Mesenchymal stem cell (in vitro differentiated cells and primary cell): ENCODE measurements around the gene SLC9A4.
"Not testable (repeated sequence)": the region's sequence is repeated elsewhere in the genome, so short reads cannot be mapped to it uniquely, and the experiment has no call there.

Experiments used
- DNase-seq: peaks from one replicate; pipeline ENCODE4 v3.0.0-alpha.2; 2013
- H2AFZ ChIP-seq: one replicate; pipeline ENCODE4 v1.6.1; 2013; ENCODE audit warnings: low read depth, mild to moderate bottlenecking, control low read depth, inconsistent platforms, low read length, moderate library complexity
- H2AK5ac ChIP-seq: 2 replicates; pipeline ENCODE4 v1.6.1; 2013; ENCODE audit warnings: low read length, moderate library complexity, mild to moderate bottlenecking, inconsistent platforms; ENCODE audit not compliant: severe bottlenecking
- H2BK120ac ChIP-seq: one replicate; pipeline ENCODE4 v1.6.1; 2013; ENCODE audit warnings: low read depth, mild to moderate bottlenecking, inconsistent platforms, low read length, moderate library complexity
- H2BK12ac ChIP-seq, 2 experiments: one replicate each; pipeline ENCODE4 v1.6.1; 2013; ENCODE audit warnings: inconsistent platforms in 2 of 2, low read length in 2 of 2, mild to moderate bottlenecking in 2 of 2, moderate library complexity in 2 of 2, control low read depth in 1 of 2
- H2BK15ac ChIP-seq: one replicate; pipeline ENCODE4 v1.6.1; 2013; ENCODE audit warnings: mild to moderate bottlenecking, low read depth, inconsistent platforms; ENCODE audit not compliant: poor library complexity, severe bottlenecking
- H2BK5ac ChIP-seq: 2 replicates; pipeline ENCODE4 v1.6.1; 2013; ENCODE audit warnings: low read depth, mild to moderate bottlenecking, low read length, control low read depth, inconsistent platforms; ENCODE audit not compliant: poor library complexity, severe bottlenecking
- H3K14ac ChIP-seq, 2 experiments: one replicate each; pipeline ENCODE4 v1.6.1; 2013; ENCODE audit warnings: inconsistent platforms in 2 of 2, low read length in 2 of 2, control low read depth in 1 of 2, mild to moderate bottlenecking in 1 of 2, moderate library complexity in 1 of 2
- H3K18ac ChIP-seq, 2 experiments: one replicate each; pipeline ENCODE4 v1.6.1; 2013; ENCODE audit warnings: inconsistent platforms in 2 of 2, low read length in 2 of 2, control low read depth in 1 of 2, low read depth in 1 of 2, mild to moderate bottlenecking in 1 of 2
- H3K23ac ChIP-seq, 2 experiments: one replicate each; pipeline ENCODE4 v1.6.1; 2013; ENCODE audit warnings: inconsistent platforms in 2 of 2, low read length in 2 of 2, mild to moderate bottlenecking in 2 of 2, moderate library complexity in 2 of 2, control low read depth in 1 of 2
- H3K27ac ChIP-seq: 2 replicates; pipeline ENCODE4 v1.5.1; 2013; ENCODE audit warnings: mild to moderate bottlenecking, moderate library complexity, low read length, control low read depth, inconsistent platforms; ENCODE audit not compliant: poor library complexity, severe bottlenecking
- H3K27me3 ChIP-seq, 2 experiments: 2 replicates each; pipeline versions ENCODE4 v1.6.1 to v1.7.0; 2013; ENCODE audit warnings: low read length in 2 of 2, mild to moderate bottlenecking in 2 of 2, moderate library complexity in 2 of 2, control low read depth in 1 of 2, inconsistent platforms in 1 of 2; ENCODE audit not compliant: control insufficient read depth in 1 of 2, insufficient read depth in 1 of 2
- H3K36me3 ChIP-seq, 2 experiments: 2 replicates each; pipeline versions ENCODE4 v1.6.1 to v1.7.0; 2013; ENCODE audit warnings: low read length in 2 of 2, control low read depth in 1 of 2, inconsistent platforms in 1 of 2, low read depth in 1 of 2, mild to moderate bottlenecking in 1 of 2; ENCODE audit not compliant: insufficient read depth in 2 of 2, control insufficient read depth in 1 of 2
- H3K4ac ChIP-seq, 2 experiments: one replicate each; pipeline ENCODE4 v1.6.1; 2013; ENCODE audit warnings: inconsistent platforms in 2 of 2, low read length in 2 of 2, mild to moderate bottlenecking in 2 of 2, moderate library complexity in 2 of 2, control low read depth in 1 of 2, low read depth in 1 of 2
- H3K4me1 ChIP-seq: 2 replicates; pipeline ENCODE4 v1.6.1; 2013; ENCODE audit warnings: low read depth, low read length, control low read depth; ENCODE audit not compliant: control insufficient read depth, insufficient read depth
- H3K4me2 ChIP-seq: 2 replicates; pipeline ENCODE4 v1.6.1; 2013; ENCODE audit warnings: low read length, mild to moderate bottlenecking, inconsistent platforms; ENCODE audit not compliant: poor library complexity, severe bottlenecking
- H3K4me3 ChIP-seq, 2 experiments: 2 replicates each; pipeline versions ENCODE4 v1.5.1 to v1.7.0; 2013; ENCODE audit warnings: low read length in 2 of 2, mild to moderate bottlenecking in 2 of 2, control low read depth in 1 of 2, low read depth in 1 of 2; ENCODE audit not compliant: insufficient read depth in 1 of 2
- H3K79me1 ChIP-seq: replicated peaks from 2 replicates; pipeline ENCODE4 v1.6.1; 2013; ENCODE audit warnings: mild to moderate bottlenecking, control low read depth, low read length, inconsistent platforms; ENCODE audit not compliant: poor library complexity, severe bottlenecking
- H3K9ac ChIP-seq: 2 replicates; pipeline ENCODE4 v1.7.0; 2013; ENCODE audit warnings: mild to moderate bottlenecking, low read length, moderate library complexity
- H3K9me3 ChIP-seq: 2 replicates; pipeline ENCODE4 v1.7.0; 2013; ENCODE audit warnings: mild to moderate bottlenecking, low read length; ENCODE audit not compliant: control insufficient read depth
- H4K8ac ChIP-seq: one replicate; pipeline ENCODE4 v1.6.1; 2013; ENCODE audit warnings: inconsistent platforms, mild to moderate bottlenecking, low read length, moderate library complexity
- H4K91ac ChIP-seq: one replicate; pipeline ENCODE4 v1.6.1; 2013; ENCODE audit warnings: mild to moderate bottlenecking, low read length, inconsistent platforms
- WGBS: methylation state at CpG from one replicate; pipeline ENCODE4 v1.1.7; 2013; ENCODE audit warnings: mixed read lengths; 5-methylcytosine and 5-hydroxymethylcytosine counted together

The SLC9A4 gene

GRCh38 chr2:102558463-102558862 lies 85.4 kb downstream of the SLC9A4 start:
- peak; percentile 3 for DNase-seq

GRCh38 chr2:102562542-102562941 lies 89.5 kb downstream of the SLC9A4 start:
- not testable (repeated sequence) for DNase-seq, H4K8ac ChIP-seq, H3K18ac ChIP-seq, H3K14ac ChIP-seq, H2BK15ac ChIP-seq, H2AFZ ChIP-seq, H3K9ac ChIP-seq, H2AK5ac ChIP-seq, H3K4me3 ChIP-seq, H2BK5ac ChIP-seq, H2BK12ac ChIP-seq, H3K27ac ChIP-seq, H3K36me3 ChIP-seq, H4K91ac ChIP-seq, H3K4me2 ChIP-seq, H2BK120ac ChIP-seq, H3K23ac ChIP-seq, H3K79me1 ChIP-seq, H3K27me3 ChIP-seq, H3K9me3 ChIP-seq, H3K4ac ChIP-seq, H3K4me1 ChIP-seq
- 100% methylated on average over 1 of the region's 1 CpG for WGBS

More at GRCh38 chr2:102558463-102558862, 85.4 kb downstream of the SLC9A4 start:
- Histone ChIP-seq H3K23ac (no peak overlapping the region), H3K4me3 (no peak overlapping the region), H2BK15ac (no peak overlapping the region), H3K27ac (no peak overlapping the region), H2BK120ac (no peak overlapping the region), H2AK5ac (no peak overlapping the region), H3K36me3 (no peaks in the 10 kb centered on the region), H3K4me1 (no peaks in the 10 kb centered on the region), H3K4me2 (no peak overlapping the region), H2BK12ac (no peak overlapping the region), H2AFZ (no peak overlapping the region), H3K9me3 (no peaks in the 10 kb centered on the region), H2BK5ac (no peak overlapping the region), H3K4ac (no peak overlapping the region), H3K18ac (no peak overlapping the region), H3K27me3 (peaks cover 0 to 1% of the 10 kb centered on the region in 2 experiments), H4K91ac (no peak overlapping the region), H3K79me1 (no peaks in the 10 kb centered on the region), H4K8ac (no peak overlapping the region), H3K14ac (no peak overlapping the region), H3K9ac (no peak overlapping the region)
- WGBS: no CpG with 5 or more reads among the region's 1 CpG

GRCh38 chr2:102575888-102576287 lies 102.9 kb downstream of the SLC9A4 start:
- Histone ChIP-seq H2BK5ac (no peak overlapping the region), H3K4ac (no peak overlapping the region), H3K9ac (no peak overlapping the region), H2BK15ac (no peak overlapping the region), H3K27me3 (no peaks in the 10 kb centered on the region), H2BK120ac (no peak overlapping the region), H3K27ac (no peak overlapping the region), H2BK12ac (no peak overlapping the region), H3K4me1 (no peaks in the 10 kb centered on the region), H2AFZ (no peak overlapping the region), H3K14ac (no peak overlapping the region), H4K8ac (no peak overlapping the region), H3K18ac (no peak overlapping the region), H3K36me3 (no peaks in the 10 kb centered on the region), H3K4me2 (no peak overlapping the region), H3K9me3 (peaks cover 14% of the 10 kb centered on the region), H3K4me3 (no peak overlapping the region), H3K23ac (no peak overlapping the region), H3K79me1 (no peaks in the 10 kb centered on the region), H4K91ac (no peak overlapping the region), H2AK5ac (no peak overlapping the region)
- no CpG with 5 or more reads among the region's 1 CpG for WGBS
- DNase-seq: no peak

- H3K4me3 ChIP-seq: no peak overlapping the region
- no peak overlapping the region for H4K8ac ChIP-seq
- no peak overlapping the region for H2BK120ac ChIP-seq
- DNase-seq: no peak
- no peak overlapping the region for H3K23ac ChIP-seq
- no peak overlapping the region for H3K27ac ChIP-seq
- no peak overlapping the region for H3K9ac ChIP-seq
- no peak overlapping the region for H2AFZ ChIP-seq
- H2BK15ac ChIP-seq: no peak overlapping the region
- no peak overlapping the region for H3K4ac ChIP-seq
- no peaks in the 10 kb centered on the region for H3K27me3 ChIP-seq
- no peak overlapping the region for H2AK5ac ChIP-seq
- peaks cover 14% of the 10 kb centered on the region for H3K9me3 ChIP-seq
- no peaks in the 10 kb centered on the region for H3K4me1 ChIP-seq
- no peak overlapping the region for H4K91ac ChIP-seq
- H3K36me3 ChIP-seq: no peaks in the 10 kb centered on the region
- no peak overlapping the region for H3K4me2 ChIP-seq
- H3K18ac ChIP-seq: no peak overlapping the region
- H2BK5ac ChIP-seq: no peak overlapping the region
- no peak overlapping the region for H3K14ac ChIP-seq
- WGBS: 93% methylated on average over 1 of the region's 2 CpGs
- no peak overlapping the region for H2BK12ac ChIP-seq
- H3K79me1 ChIP-seq: no peaks in the 10 kb centered on the region
These were observed 105.3 kb downstream of the SLC9A4 start for GRCh38 chr2:102578376-102578775.
